GM10266 (cell line): ENCODE results near the gene ZNF878.
A peak's percentile ranks its signal among the peaks of the same experiment; 100 is the strongest.

ENCODE experiments used
- DNase-seq: peaks from one replicate; pipeline ENCODE4 v3.0.0; 2012; ENCODE audit errors: extremely low spot score
- TF ChIP-seq, protein P1 (sequence below): IDR thresholded peaks from 2 replicates; pipeline ENCODE4 v1.5.1; 2012; ENCODE audit warnings: mild to moderate bottlenecking, low read depth; ENCODE audit not compliant: control insufficient read depth, insufficient read depth; ENCODE audit errors: missing control alignments

Gene ZNF878

DNA sequence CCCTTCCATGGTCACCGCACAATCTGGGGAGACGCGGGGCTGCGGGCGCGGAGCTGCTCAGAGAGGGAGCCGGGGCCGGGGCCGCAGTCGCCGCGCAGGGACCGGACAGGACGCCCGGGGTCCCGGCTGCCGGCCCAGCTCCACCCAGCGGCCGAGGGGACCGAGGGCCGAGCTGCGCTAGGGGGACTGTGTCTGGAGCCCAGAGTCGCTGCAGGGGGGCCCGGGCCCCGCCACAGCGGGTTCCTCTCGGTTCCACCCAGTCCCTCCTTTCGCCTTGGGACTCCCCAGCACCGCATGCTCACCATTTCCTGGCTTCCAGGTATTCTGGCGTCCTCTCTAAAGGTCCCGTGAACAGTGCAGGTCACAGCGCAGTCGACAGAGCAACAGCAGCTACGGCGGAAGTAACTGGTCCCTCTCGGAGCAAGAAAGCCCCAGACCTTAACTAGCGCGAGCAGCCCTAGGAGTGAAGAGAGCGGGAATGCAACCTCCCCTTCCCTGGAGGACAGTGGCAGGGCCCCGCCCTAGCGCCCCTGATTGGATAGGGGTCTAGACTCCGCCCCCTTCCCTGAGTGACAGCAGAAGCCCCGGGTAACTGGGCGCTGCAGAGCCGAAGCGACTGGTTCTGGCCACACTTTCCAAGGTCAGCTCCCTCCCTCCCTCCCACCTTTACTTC lies at the start of gene ZNF878:
Gene ZNF878, minus strand, starts transcription at position 465 of the 673 bp plus-strand sequence. Its CDS starts 160 bp downstream, at position 305.
- peak; percentile 88 for DNase-seq
- TF ChIP-seq, protein P1, sequence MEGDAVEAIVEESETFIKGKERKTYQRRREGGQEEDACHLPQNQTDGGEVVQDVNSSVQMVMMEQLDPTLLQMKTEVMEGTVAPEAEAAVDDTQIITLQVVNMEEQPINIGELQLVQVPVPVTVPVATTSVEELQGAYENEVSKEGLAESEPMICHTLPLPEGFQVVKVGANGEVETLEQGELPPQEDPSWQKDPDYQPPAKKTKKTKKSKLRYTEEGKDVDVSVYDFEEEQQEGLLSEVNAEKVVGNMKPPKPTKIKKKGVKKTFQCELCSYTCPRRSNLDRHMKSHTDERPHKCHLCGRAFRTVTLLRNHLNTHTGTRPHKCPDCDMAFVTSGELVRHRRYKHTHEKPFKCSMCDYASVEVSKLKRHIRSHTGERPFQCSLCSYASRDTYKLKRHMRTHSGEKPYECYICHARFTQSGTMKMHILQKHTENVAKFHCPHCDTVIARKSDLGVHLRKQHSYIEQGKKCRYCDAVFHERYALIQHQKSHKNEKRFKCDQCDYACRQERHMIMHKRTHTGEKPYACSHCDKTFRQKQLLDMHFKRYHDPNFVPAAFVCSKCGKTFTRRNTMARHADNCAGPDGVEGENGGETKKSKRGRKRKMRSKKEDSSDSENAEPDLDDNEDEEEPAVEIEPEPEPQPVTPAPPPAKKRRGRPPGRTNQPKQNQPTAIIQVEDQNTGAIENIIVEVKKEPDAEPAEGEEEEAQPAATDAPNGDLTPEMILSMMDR: peak; percentile 38

DNA sequence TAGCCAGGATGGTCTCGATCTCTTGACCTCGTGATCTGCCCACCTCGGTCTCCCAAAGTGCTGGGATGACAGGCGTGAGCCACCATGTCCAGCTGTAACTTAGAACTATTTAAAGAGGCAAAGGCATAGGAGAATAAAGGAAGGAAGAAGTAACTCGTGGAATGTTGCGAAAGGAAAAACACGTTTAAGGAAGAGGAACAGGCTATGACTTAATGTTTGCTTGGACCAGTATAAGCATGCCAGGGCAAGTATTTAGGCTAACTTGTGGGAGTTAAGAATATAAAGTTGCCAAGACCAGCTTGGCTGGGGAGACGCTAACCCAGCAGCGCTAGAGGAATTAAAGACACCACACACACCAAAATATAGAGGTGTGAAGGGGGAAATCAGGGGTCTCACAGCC lies 45.3 kb upstream of the ZNF878 start:
- no peak for DNase-seq
- TF ChIP-seq, protein P1: no peak

DNA sequence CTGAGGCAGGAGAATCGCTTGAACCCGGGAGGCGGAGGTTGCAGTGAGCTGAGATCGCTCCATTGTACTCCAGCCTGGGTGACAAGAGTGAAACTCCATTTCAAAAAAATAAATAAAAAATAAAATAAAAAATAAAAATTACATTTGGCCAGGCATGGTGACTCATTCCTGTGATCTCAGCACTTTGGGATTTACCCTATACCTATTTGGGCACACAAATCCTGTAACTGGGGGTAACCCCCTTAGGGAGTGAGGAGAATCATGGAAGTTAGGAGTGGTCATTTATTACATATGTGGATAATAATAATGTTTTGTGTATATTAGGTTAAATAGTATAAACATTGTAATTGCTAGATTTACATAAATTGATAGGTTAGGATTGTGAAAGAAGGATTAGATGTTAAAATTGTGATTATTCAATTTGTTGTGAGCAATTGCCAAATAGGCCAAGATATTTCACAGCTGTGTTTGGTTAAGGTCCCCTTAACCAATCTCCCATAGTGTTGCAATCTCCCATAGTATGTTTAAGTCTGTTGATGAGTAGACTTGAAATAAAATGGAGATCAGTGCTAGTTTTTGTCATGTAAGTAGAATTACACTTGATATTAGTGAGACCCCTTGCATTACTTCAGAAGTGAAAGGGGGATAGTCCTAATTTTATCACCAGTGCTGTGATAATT lies 42.5 kb upstream of the ZNF878 start:
- no peak for DNase-seq
- TF ChIP-seq, protein P1: no peak

DNA sequence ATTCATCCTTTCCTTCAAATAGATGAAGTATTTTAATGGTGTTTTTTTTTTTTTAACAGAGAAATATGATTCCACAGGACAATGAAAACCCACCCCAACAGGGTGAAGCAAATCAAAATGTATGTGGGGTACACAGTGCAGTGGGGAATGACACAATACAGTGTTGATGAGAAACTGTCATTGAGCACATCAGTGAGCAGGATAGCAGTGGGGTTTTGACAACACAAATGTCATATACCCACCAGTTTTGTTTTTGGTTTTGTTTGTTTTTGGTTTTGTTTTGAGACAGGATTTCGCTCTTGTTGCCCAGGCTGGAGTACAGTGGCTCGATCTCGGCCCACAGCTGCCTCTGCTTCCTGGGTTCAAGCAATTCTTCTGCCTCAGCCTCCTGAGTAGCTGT lies 41.0 kb upstream of the ZNF878 start:
- DNase-seq: peak; percentile 50
- TF ChIP-seq, protein P1: no peak

DNA sequence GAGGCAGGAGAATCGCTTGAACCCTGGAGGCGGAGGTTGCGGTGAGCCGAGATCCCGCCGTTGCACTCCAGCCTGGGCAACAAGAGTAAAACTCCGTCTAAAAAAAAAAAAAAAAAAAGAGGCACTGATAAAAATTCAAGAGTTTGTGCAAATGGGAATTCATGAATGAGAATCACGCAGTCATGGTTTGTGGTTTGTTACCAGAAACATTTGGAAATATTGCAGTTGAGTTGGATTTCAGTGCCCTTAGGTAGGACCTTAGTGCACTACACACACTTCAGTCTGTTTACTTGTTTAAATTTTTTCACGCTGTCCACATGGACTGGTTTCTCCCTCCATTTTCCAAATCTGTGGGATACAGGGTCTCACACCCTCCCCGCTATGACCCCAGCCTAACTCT lies 40.2 kb upstream of the ZNF878 start:
- no peak for DNase-seq
- TF ChIP-seq, protein P1: no peak

DNA sequence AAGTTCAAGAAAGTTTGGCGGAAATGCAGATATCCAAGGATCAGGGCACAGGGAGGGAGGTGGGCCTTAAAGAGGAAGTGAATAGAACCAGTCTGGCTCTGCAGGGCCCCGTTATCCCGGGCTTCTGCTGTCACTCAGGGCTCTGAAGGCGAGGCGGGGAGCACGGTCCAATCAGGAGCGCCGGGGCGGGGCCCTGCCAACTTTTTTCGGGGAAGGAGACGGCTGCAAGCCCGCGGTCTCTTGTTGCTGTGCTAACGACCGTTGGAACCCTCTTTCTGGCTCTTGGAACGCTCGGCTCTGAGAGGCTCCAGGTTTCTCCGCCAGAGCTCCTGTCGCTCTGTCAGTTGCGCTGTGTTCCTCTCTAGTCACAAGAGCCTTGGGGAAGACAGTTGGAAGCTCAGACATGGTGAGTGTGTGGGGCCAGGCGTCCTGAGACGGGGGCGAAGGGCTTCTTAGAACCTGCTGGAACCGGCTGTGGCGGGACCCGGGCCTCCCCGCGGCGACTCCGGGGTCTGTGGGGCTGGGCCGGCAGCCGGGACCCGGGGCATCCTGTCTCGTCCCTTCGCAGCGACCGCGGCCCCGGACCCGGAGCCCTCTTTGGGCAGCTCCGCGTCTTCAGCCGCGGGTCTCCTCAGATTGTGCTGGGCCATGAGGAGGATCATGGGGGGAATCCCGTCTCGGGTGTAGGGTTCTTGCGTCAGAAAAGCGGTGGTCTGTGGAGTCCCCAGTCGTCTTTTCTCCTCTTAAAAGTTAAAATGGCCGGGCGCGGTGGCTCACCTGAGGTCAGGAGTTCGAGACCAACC lies 39.5 kb upstream of the ZNF878 start:
- TF ChIP-seq, protein P1: no peak
- peak; percentile 87 for DNase-seq
